ENCODE results near the gene ATG101. TPM values are rescaled to one million over a fixed set of nuclear protein-coding genes. Genes with fewer than 3 reads are reported as not detected.

ATG101 gene
- total and polyA plus RNA-seq, 2 of the 13 experiments (the other 11 are each of a cell fraction or from before 2014, with no cell fraction given), result 58.2 to 67.7 TPM

GRCh38 chr12:52050758-52051541 is 18.8 kb upstream of the ATG101 start, which contains the start of gene NR4A1 (continued):
- TF ChIP-seq DMTF1 (CRISPR knock-in tag; IDR thresholded peaks at IDR 0.05) (peak; percentile 63; the same call in 1 of the 2 replicates), FOXK1 (CRISPR knock-in tag; IDR thresholded peaks at IDR 0.05; ENCODE audit: borderline replicate concordance, low read depth) (peak; percentile 29; the same call in 1 of the 2 replicates), ZNF557 (CRISPR knock-in tag; IDR thresholded peaks at IDR 0.05) (no peak), GZF1 (CRISPR knock-in tag; IDR thresholded peaks at IDR 0.05) (peak; percentile 20; the same call in 1 of the 2 replicates), SP1 (IDR thresholded peaks at IDR 0.05) (no peak), SP1 (CRISPR knock-in tag; IDR thresholded peaks at IDR 0.05) (peak; percentile 92), MYC (CRISPR knock-in tag; IDR thresholded peaks at IDR 0.05; ENCODE audit: borderline replicate concordance) (peak; percentile 60), ZNF337 (CRISPR knock-in tag; IDR thresholded peaks at IDR 0.05; ENCODE audit: borderline replicate concordance, low read depth) (no peak), GATA4 (IDR thresholded peaks at IDR 0.05; ENCODE audit: borderline replicate concordance, low read depth) (peak; percentile 73; the same call in 1 of the 2 replicates), ZBTB3 (CRISPR knock-in tag; IDR thresholded peaks at IDR 0.05; ENCODE audit: borderline replicate concordance, low read depth) (0 out of 2 replicates have a peak, but pooled peaks have one; percentile 72), PLSCR1 (CRISPR knock-in tag; IDR thresholded peaks at IDR 0.05; ENCODE audit: borderline replicate concordance) (no peak), MLLT10 (CRISPR knock-in tag; IDR thresholded peaks at IDR 0.05) (no peak), ZNF281 (CRISPR knock-in tag; IDR thresholded peaks at IDR 0.05; ENCODE audit: borderline replicate concordance) (peak; percentile 68; the same call in 1 of the 2 replicates), ZNF142 (CRISPR knock-in tag; IDR thresholded peaks at IDR 0.05) (no peak), HOXD1 (CRISPR knock-in tag; IDR thresholded peaks at IDR 0.05) (no peak)

Data from HepG2 (cell line).